OCI-LY3 (cell line): ENCODE measurements around the gene ADGRD1.

Experiments used
- H2AFZ ChIP-seq: fragments of 200-600, 300-600 bp; shearing (Covaris generic); 2 replicates; pipeline ENCODE4 v1.6.0; 2014; ENCODE audit warnings: antibody characterized with exemption, low read depth, low read length
- H3K27ac ChIP-seq: fragments of 200-600, 300-600 bp; sonication (generic); 2 replicates; pipeline ENCODE4 v1.5.1; 2014; ENCODE audit warnings: mild to moderate bottlenecking, low read length, moderate library complexity, mixed read lengths
- H3K27me3 ChIP-seq: fragments of 200-600, 300-600 bp; sonication (generic); 2 replicates; pipeline ENCODE4 v1.6.1; 2014; ENCODE audit warnings: low read depth, low read length, mixed read lengths
- H3K36me3 ChIP-seq: fragments of 200-600, 300-600 bp; sonication (generic); replicated peaks from 2 replicates; pipeline ENCODE3; 2014; ENCODE audit warnings: low read depth, low read length, mixed read lengths
- H3K4me1 ChIP-seq: fragments of 300-600, 200-600 bp; sonication (generic); 2 replicates; pipeline ENCODE4 v1.6.1; 2014; ENCODE audit warnings: low read length, mixed read lengths
- H3K4me2 ChIP-seq: fragments of 200-600, 300-600 bp; sonication (generic); 2 replicates; pipeline ENCODE4 v1.6.1; 2014; ENCODE audit warnings: low read length, mixed read lengths
- H3K4me3 ChIP-seq: fragments of 300-600, 200-600 bp; sonication (generic); 2 replicates; pipeline ENCODE4 v1.5.1; 2014; ENCODE audit warnings: antibody characterized with exemption, mild to moderate bottlenecking, low read length, moderate library complexity
- H3K79me2 ChIP-seq: fragments of 300-600, 200-600 bp; shearing (Covaris generic); 2 replicates; pipeline ENCODE4 v1.6.1; 2014; ENCODE audit warnings: mild to moderate bottlenecking, low read length, mixed read lengths
- H3K9ac ChIP-seq: fragments of 300-600, 200-600 bp; shearing (Covaris generic); 2 replicates; pipeline ENCODE4 v1.6.0; 2014; ENCODE audit warnings: mild to moderate bottlenecking, low read length, moderate library complexity
- H3K9me3 ChIP-seq: fragments of 200-600, 300-600 bp; shearing (Covaris generic); 2 replicates; pipeline ENCODE4 v1.6.1; 2014; ENCODE audit warnings: low read length, mixed read lengths; ENCODE audit not compliant: insufficient read depth
- H4K20me1 ChIP-seq: fragments of 200-600, 300-600 bp; sonication (generic); 2 replicates; pipeline ENCODE4 v1.6.1; 2016; ENCODE audit warnings: low read length, mixed read lengths; ENCODE audit not compliant: insufficient read depth
- EZH2phosphoT487 ChIP-seq: fragments of 200-600 bp; shearing (Covaris generic); IDR thresholded peaks from 2 replicates; pipeline ENCODE4 v1.6.1; 2018; ENCODE audit warnings: antibody characterized with exemption, mixed run types, low read depth
- TF ChIP-seq, protein P1 (sequence below): fragments of 200-600, 300-600 bp; sonication (generic); IDR thresholded peaks from 2 replicates; pipeline ENCODE4 v1.5.1; 2014; ENCODE audit warnings: antibody characterized with exemption, low read length, low read depth

The ADGRD1 gene

DNA sequence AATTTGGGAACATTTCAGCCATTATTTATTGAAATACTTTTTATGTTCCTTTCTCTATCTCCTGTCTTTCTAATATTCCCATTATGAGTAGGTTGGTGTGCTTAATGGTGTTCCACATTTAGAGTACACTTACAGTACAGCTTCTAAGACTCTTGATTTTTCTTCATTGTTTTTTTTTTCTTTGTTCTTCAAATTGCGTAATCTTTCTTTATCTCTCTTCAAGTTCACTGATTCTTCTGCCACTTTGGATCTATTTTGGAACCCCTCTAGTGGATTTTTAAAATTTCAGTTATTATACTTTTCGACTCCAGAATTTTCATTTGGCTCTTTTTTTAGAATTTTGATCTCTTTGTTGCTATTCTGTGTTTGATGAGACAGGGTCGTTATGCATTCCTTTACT lies 157.7 kb downstream of the ADGRD1 start:
- no peak overlapping the region for H2AFZ ChIP-seq
- H3K4me1 ChIP-seq: no peaks in the 10 kb centered on the region
- no peaks in the 10 kb centered on the region for H3K79me2 ChIP-seq
- TF ChIP-seq EZH2phosphoT487: no peak
- TF ChIP-seq, protein P1, sequence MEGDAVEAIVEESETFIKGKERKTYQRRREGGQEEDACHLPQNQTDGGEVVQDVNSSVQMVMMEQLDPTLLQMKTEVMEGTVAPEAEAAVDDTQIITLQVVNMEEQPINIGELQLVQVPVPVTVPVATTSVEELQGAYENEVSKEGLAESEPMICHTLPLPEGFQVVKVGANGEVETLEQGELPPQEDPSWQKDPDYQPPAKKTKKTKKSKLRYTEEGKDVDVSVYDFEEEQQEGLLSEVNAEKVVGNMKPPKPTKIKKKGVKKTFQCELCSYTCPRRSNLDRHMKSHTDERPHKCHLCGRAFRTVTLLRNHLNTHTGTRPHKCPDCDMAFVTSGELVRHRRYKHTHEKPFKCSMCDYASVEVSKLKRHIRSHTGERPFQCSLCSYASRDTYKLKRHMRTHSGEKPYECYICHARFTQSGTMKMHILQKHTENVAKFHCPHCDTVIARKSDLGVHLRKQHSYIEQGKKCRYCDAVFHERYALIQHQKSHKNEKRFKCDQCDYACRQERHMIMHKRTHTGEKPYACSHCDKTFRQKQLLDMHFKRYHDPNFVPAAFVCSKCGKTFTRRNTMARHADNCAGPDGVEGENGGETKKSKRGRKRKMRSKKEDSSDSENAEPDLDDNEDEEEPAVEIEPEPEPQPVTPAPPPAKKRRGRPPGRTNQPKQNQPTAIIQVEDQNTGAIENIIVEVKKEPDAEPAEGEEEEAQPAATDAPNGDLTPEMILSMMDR: no peak
- H3K4me3 ChIP-seq: no peak overlapping the region
- H3K9me3 ChIP-seq: no peaks in the 10 kb centered on the region
- no peaks in the 10 kb centered on the region for H3K36me3 ChIP-seq
- no peak overlapping the region for H3K27ac ChIP-seq
- no peak overlapping the region for H3K9ac ChIP-seq
- H4K20me1 ChIP-seq: no peaks in the 10 kb centered on the region
- H3K27me3 ChIP-seq: peaks cover 12% of the 10 kb centered on the region; the same call in 1 of the 2 replicates
- H3K4me2 ChIP-seq: no peak overlapping the region

DNA sequence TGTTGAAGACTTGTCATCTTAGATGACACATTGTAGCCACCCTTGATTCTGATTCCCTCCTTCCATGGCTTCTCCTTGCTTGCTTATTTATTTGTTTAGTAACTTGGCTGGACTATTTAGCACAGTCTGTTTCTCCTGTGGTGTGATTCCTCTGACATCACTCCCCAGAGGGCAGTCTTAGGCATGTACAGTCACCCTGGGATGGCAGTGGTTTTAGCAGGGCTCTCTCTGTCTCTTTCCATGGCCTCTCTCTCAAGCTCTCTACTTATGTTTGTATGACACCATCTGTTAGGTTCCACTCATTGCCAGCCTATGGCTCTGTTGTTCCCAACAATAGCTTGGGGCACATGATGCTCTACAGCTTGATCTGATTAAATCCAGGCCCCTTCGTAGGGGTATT lies 158.3 kb downstream of the ADGRD1 start:
- Histone ChIP-seq H3K79me2 (no peaks in the 10 kb centered on the region), H3K4me2 (no peak overlapping the region), H3K36me3 (no peaks in the 10 kb centered on the region), H2AFZ (no peak overlapping the region), H3K9ac (no peak overlapping the region), H3K27me3 (peaks cover 12% of the 10 kb centered on the region; the same call in 1 of the 2 replicates), H3K9me3 (no peaks in the 10 kb centered on the region), H3K4me1 (no peaks in the 10 kb centered on the region), H3K4me3 (no peak overlapping the region), H3K27ac (no peak overlapping the region), H4K20me1 (no peaks in the 10 kb centered on the region)
- no peak for TF ChIP-seq EZH2phosphoT487
- TF ChIP-seq, protein P1: no peak

DNA sequence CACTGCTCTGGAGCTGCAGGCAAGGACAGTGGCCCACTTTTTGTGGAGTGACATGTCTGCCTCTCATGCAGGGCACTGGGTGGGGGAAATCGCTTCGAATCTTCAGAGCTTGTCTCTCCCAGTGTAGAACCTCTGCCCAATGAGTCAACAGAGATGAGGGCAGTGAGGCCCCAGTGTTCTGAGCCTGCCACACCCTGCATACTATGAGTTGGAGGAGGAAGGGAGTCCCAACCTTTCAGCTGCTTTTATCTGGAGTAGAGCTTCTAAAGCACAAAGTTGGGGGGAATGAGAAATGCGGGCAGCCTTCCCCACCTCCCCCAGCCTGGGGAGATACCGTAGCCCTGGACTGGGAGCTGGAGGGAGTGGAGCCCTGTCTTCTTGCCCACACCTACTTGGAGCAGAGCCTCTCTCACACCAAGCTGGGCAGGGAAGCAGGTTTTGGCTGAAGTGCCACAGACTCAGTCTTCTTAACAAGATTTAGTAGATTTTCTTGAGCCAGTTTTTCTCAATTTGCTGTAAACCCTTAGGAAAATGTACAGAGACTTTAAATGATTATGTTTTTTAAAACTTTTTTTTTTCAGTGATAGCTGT lies 159.1 kb downstream of the ADGRD1 start:
- Histone ChIP-seq H3K4me2 (no peak overlapping the region), H3K9ac (no peak overlapping the region), H2AFZ (no peak overlapping the region), H3K27ac (no peak overlapping the region), H4K20me1 (no peaks in the 10 kb centered on the region), H3K9me3 (no peaks in the 10 kb centered on the region), H3K36me3 (no peaks in the 10 kb centered on the region), H3K4me1 (no peaks in the 10 kb centered on the region), H3K27me3 (peaks cover 12% of the 10 kb centered on the region; the same call in 1 of the 2 replicates), H3K79me2 (no peaks in the 10 kb centered on the region), H3K4me3 (no peak overlapping the region)
- TF ChIP-seq, protein P1: no peak
- TF ChIP-seq EZH2phosphoT487: no peak

DNA sequence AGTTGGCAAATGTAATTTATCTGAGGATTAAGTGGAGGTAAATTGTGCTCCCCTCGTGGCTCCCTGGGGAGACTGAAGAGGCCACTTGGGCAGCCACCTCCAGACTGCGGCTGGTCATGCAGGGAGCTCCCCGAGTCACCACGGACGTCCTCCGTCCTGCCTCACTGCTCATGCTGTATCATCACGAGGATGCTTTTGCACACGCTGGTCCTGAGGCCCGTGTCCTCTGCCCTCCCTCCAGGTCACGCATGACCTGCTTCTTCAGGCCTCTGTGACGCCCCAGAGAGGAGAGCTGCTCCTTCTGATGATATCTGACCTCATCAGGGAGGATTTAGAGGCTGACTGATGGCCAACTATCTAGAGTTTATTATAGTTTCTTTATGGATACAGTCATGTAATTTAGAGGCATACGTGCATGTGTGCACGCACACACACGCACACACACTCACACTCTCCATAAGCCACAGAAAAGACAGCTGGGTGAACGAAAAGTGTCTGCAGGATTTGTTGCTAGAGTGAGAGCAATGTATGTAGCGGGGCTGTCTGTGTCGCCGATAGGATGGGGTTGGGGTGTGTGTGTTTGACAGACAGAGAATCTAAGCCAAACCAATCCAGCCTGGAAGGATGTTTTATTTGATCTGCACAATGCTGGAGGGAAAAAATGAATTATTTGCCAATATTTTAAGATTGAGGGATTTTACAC lies 160.0 kb downstream of the ADGRD1 start:
- H3K4me2 ChIP-seq: no peak overlapping the region
- no peaks in the 10 kb centered on the region for H3K4me1 ChIP-seq
- H4K20me1 ChIP-seq: no peaks in the 10 kb centered on the region
- H3K9ac ChIP-seq: no peak overlapping the region
- no peaks in the 10 kb centered on the region for H3K36me3 ChIP-seq
- no peak overlapping the region for H3K4me3 ChIP-seq
- TF ChIP-seq, protein P1: no peak
- TF ChIP-seq EZH2phosphoT487: no peak
- H3K27me3 ChIP-seq: peaks cover 12% of the 10 kb centered on the region; the same call in 1 of the 2 replicates
- H2AFZ ChIP-seq: no peak overlapping the region
- no peaks in the 10 kb centered on the region for H3K79me2 ChIP-seq
- no peaks in the 10 kb centered on the region for H3K9me3 ChIP-seq
- H3K27ac ChIP-seq: no peak overlapping the region
